Measurements from ENCODE around the gene LBR. TPM values are rescaled to one million over a fixed set of nuclear protein-coding genes. Genes with fewer than 3 reads are reported as not detected.

LBR gene
- total RNA-seq, 2 experiments from 2014 or later, result 239 to 296 TPM

GRCh38 chr1:225423518-225423855 lies 4.4 kb downstream of the LBR start:
- H3K4me3 Mint-ChIP-seq, result no peak overlapping the region
- POLR2A ChIA-PET, result interaction anchor here (0.9 kb wide), 1 partner anchor 44 kb away, joined by 3 read pairs; no protein-coding TSS in a partner anchor
- H3K27me3 Mint-ChIP-seq, result no peaks in the 10 kb centered on the region

GRCh38 chr1:225422795-225423517 lies 4.9 kb downstream of the LBR start:
- DNase-seq, result no peak
- Mint-ChIP-seq H3K27me3 (no peaks in the 10 kb centered on the region), H3K4me1 (peaks cover 55% of the 10 kb centered on the region), H3K27ac (peak overlapping the region; percentile 5), H3K9me3 (no peaks in the 10 kb centered on the region), H3K36me3 (ENCODE audit: low read depth) (peaks cover 62% of the 10 kb centered on the region), H3K4me3 (no peak overlapping the region)
- ChIA-PET CTCF (interaction anchor here (0.6 kb wide), 1 partner anchor 1940 kb away, joined by 3 read pairs; no protein-coding TSS in a partner anchor), POLR2A (no interaction called here)

More at GRCh38 chr1:225423518-225423855, 4.4 kb downstream of the LBR start:
- peak overlapping the region; percentile 27 for H3K27ac Mint-ChIP-seq
- H3K36me3 Mint-ChIP-seq (ENCODE audit: low read depth), result peaks cover 58% of the 10 kb centered on the region
- no peak for DNase-seq
- CTCF ChIA-PET, result no interaction called here
- H3K4me1 Mint-ChIP-seq, result peaks cover 55% of the 10 kb centered on the region
- no peaks in the 10 kb centered on the region for H3K9me3 Mint-ChIP-seq

DNA sequence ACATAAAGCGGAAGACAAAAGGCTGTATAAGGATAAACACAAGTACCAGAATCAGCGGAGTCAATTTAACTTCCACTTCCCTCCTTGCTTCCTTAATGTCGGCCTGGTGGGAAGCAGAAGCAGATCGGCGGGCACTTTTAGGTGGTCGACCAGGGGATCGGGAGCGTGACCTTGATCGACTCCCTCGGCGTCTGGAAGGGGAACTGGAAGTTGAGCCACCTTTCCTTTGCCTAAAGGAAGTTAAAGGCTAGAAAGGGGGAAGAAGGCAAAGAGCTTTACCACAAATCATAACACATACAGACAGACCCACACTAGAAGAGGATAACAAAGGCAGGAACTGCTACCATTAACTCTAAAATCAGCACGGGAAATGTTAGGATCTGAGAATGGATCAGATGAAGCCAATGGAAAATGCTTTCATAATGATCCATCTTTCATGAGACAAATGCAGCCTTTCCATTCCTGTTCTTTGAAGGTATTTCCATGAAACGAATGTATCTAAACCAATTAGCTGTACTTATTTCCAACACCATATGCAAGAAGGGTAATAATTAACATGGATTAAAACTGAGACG lies 5.7 kb downstream of the LBR start:
- Mint-ChIP-seq H3K27me3 (no peaks in the 10 kb centered on the region), H3K27ac (no peak overlapping the region), H3K4me3 (no peak overlapping the region), H3K9me3 (no peaks in the 10 kb centered on the region), H3K36me3 (ENCODE audit: low read depth) (peaks cover 67% of the 10 kb centered on the region), H3K4me1 (peaks cover 58% of the 10 kb centered on the region)
- CTCF ChIA-PET, result interaction anchor here (0.6 kb wide), 1 partner anchor 1940 kb away, joined by 3 read pairs; no protein-coding TSS in a partner anchor
- POLR2A ChIA-PET, result no interaction called here
- DNase-seq, result no peak

GRCh38 chr1:225418598-225418997 lies 9.2 kb downstream of the LBR start:
- no peak overlapping the region for H3K27ac Mint-ChIP-seq
- peaks cover 71% of the 10 kb centered on the region for H3K36me3 Mint-ChIP-seq (ENCODE audit: low read depth)
- peaks cover 35% of the 10 kb centered on the region for H3K4me1 Mint-ChIP-seq
- H3K9me3 Mint-ChIP-seq, result no peaks in the 10 kb centered on the region
- CTCF ChIA-PET, result interaction anchor here (0.7 to 1.0 kb wide), 2 partner anchors 21 to 505 kb away, joined by 5 read pairs; partner anchors contain the start of gene PYCR2
- DNase-seq, result no peak
- POLR2A ChIA-PET, result no interaction called here
- H3K27me3 Mint-ChIP-seq, result no peaks in the 10 kb centered on the region
- no peak overlapping the region for H3K4me3 Mint-ChIP-seq

DNA sequence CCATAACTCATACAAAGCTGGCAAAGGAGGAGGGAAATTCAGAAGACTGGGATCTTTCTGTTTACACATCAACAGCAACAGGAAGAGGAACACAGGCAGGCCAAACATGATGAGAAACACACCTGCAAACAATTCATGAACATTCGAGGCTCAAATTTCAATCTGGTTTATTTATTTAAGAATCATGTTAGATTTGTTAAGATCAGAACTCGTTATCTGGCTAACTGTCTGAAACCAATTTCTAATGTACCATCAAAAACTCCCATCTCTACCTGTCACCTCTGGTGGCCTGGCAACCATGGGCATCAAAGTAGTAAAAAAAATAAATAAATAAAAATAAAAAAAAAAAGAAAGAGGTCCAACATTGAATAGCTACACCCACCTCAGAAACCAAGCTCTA lies 9.8 kb downstream of the LBR start:
- POLR2A ChIA-PET, result no interaction called here
- H3K36me3 Mint-ChIP-seq (ENCODE audit: low read depth), result peaks cover 67% of the 10 kb centered on the region

GRCh38 chr1:225415967-225416745 lies 11.7 kb downstream of the LBR start:
- DNase-seq, result no peak
- H3K9me3 Mint-ChIP-seq, result no peaks in the 10 kb centered on the region
- H3K4me1 Mint-ChIP-seq, result peaks cover 18% of the 10 kb centered on the region
- CTCF ChIA-PET, result no interaction called here
- no peaks in the 10 kb centered on the region for H3K27me3 Mint-ChIP-seq
- POLR2A ChIA-PET, result no interaction called here
- H3K27ac Mint-ChIP-seq, result no peak overlapping the region
- H3K4me3 Mint-ChIP-seq, result no peak overlapping the region
- peaks cover 69% of the 10 kb centered on the region for H3K36me3 Mint-ChIP-seq (ENCODE audit: low read depth)

More for the DNA sequence above, 9.8 kb downstream of the LBR start:
- Mint-ChIP-seq H3K4me3 (no peak overlapping the region), H3K9me3 (no peaks in the 10 kb centered on the region), H3K27ac (no peak overlapping the region), H3K4me1 (peaks cover 31% of the 10 kb centered on the region), H3K27me3 (no peaks in the 10 kb centered on the region)
- DNase-seq, result no peak
- CTCF ChIA-PET, result interaction anchor here (0.7 to 1.0 kb wide), 2 partner anchors 21 to 506 kb away, joined by 5 read pairs; partner anchors contain the start of gene PYCR2

DNA sequence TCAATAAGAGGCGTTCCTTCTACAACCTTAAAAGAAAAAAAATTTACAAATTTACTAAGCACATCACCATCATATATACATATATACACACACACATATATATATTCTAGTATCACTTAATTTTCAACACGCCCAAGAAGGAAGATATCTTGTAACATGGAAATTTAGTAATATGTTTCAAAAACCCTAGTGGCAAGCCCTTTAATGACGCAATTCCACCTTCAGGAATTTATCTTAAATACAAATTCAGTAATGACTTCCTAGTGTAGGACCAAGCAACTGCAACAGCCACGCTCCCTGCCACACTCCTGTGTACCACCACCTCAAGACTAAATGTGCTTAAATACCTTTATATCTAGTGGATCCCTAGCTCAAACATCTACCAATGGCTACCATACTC lies 12.5 kb downstream of the LBR start:
- POLR2A ChIA-PET, result no interaction called here
- H3K36me3 Mint-ChIP-seq (ENCODE audit: low read depth), result peaks cover 72% of the 10 kb centered on the region
- CTCF ChIA-PET, result interaction anchor here (0.7 to 1.0 kb wide), 2 partner anchors 28 to 59 kb away, joined by 3 read pairs; no protein-coding TSS in a partner anchor
- no peaks in the 10 kb centered on the region for H3K27me3 Mint-ChIP-seq
- no peaks in the 10 kb centered on the region for H3K9me3 Mint-ChIP-seq
- H3K27ac Mint-ChIP-seq, result no peak overlapping the region
- no peak for DNase-seq
- no peak overlapping the region for H3K4me3 Mint-ChIP-seq
- peaks cover 13% of the 10 kb centered on the region for H3K4me1 Mint-ChIP-seq

- Mint-ChIP-seq H3K27me3 (no peaks in the 10 kb centered on the region), H3K36me3 (ENCODE audit: low read depth) (peaks cover 73% of the 10 kb centered on the region), H3K4me3 (no peak overlapping the region), H3K9me3 (no peaks in the 10 kb centered on the region), H3K27ac (no peak overlapping the region), H3K4me1 (peaks cover 11% of the 10 kb centered on the region)
- no peak for DNase-seq
- ChIA-PET POLR2A (no interaction called here), CTCF (interaction anchor here (0.9 to 1.0 kb wide), 2 partner anchors 11 to 26 kb away, joined by 3 read pairs; no protein-coding TSS in a partner anchor)
These were observed 14.0 kb downstream of the LBR start for GRCh38 chr1:225413708-225414375.

GRCh38 chr1:225412803-225413351 lies 15.0 kb downstream of the LBR start:
- ChIA-PET CTCF (no interaction called here), POLR2A (no interaction called here)
- peaks cover 10% of the 10 kb centered on the region for H3K4me1 Mint-ChIP-seq
- peaks cover 71% of the 10 kb centered on the region for H3K36me3 Mint-ChIP-seq (ENCODE audit: low read depth)
- H3K27ac Mint-ChIP-seq, result no peak overlapping the region
- H3K4me3 Mint-ChIP-seq, result no peak overlapping the region
- no peaks in the 10 kb centered on the region for H3K27me3 Mint-ChIP-seq
- DNase-seq, result no peak
- no peaks in the 10 kb centered on the region for H3K9me3 Mint-ChIP-seq

DNA sequence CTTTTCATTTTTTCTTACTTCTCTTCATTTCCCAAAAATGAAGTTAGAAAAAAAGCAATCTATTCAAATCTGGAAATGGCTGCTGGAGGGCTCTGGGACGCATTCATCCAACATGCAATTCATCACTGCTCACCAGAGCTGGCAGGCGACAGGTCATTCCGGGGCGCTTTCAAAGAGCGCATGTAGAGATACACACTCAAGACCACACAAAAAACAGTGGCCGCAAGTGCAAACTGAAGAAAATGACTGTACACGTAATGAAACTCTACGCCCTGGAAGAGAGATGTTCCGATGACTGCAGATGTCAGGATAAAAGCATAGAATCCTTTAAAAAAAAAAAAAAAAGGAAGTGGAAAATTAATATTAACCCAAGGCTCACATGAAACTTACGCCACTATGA lies 15.5 kb downstream of the LBR start:
- POLR2A ChIA-PET, result no interaction called here
- peaks cover 7% of the 10 kb centered on the region for H3K4me1 Mint-ChIP-seq

GRCh38 chr1:225410036-225410435 lies 17.8 kb downstream of the LBR start:
- ChIA-PET POLR2A (no interaction called here), CTCF (no interaction called here)
- Mint-ChIP-seq H3K36me3 (ENCODE audit: low read depth) (peaks cover 75% of the 10 kb centered on the region), H3K9me3 (no peaks in the 10 kb centered on the region), H3K27me3 (no peaks in the 10 kb centered on the region), H3K27ac (no peak overlapping the region), H3K4me1 (peaks cover 7% of the 10 kb centered on the region), H3K4me3 (no peak overlapping the region)
- no peak for DNase-seq

More for the DNA sequence above, 15.5 kb downstream of the LBR start:
- Mint-ChIP-seq H3K4me3 (no peak overlapping the region), H3K9me3 (no peaks in the 10 kb centered on the region), H3K36me3 (ENCODE audit: low read depth) (peaks cover 71% of the 10 kb centered on the region), H3K27me3 (no peaks in the 10 kb centered on the region), H3K27ac (no peak overlapping the region)
- CTCF ChIA-PET, result no interaction called here
- no peak for DNase-seq

DNA sequence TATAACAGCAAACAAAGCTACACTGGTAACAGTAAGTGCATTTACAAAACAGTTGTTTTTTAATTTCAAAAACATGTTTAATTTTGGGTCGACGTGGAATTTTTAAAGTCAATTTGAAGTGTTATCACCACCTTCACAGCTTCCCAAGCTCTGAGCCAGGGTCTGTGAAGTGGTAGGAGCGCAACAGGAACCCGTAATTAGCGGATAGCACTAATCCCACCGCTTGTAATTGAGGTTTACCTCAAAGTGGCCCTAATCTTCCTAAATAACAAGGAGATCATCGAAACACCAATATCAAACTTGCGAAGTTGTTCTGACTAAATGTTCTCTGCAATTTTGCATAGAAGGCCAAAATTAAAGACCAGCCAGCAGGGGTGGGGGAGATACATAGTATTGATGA lies 18.8 kb downstream of the LBR start:
- Mint-ChIP-seq H3K4me3 (no peak overlapping the region), H3K27me3 (no peaks in the 10 kb centered on the region), H3K27ac (peak overlapping the region; percentile 11), H3K36me3 (ENCODE audit: low read depth) (peaks cover 72% of the 10 kb centered on the region), H3K4me1 (peaks cover 2% of the 10 kb centered on the region), H3K9me3 (no peaks in the 10 kb centered on the region)
- no peak for DNase-seq
- POLR2A ChIA-PET, result no interaction called here
- CTCF ChIA-PET, result interaction anchor here (1.0 kb wide), 1 partner anchor 16 kb away, joined by 3 read pairs; no protein-coding TSS in a partner anchor

Data from activated CD4-positive, alpha-beta T cell treated with anti-CD3 and anti-CD28 coated beads, Interleukin-2, amount 10 ng/mL, durations not matched to agents 7 days and 5 days (primary cell).